ENCODE results near the gene DMTF1.
"Not testable (repeated sequence)": the region's sequence is repeated elsewhere in the genome, so short reads cannot be mapped to it uniquely, and the experiment has no call there.

GRCh38 chr7:87115772-87116171 is 36.5 kb upstream of the DMTF1 start:
- not testable (repeated sequence) for TF ChIP-seq CTCF (IDR thresholded peaks at IDR 0.05); ZFX (IDR thresholded peaks at IDR 0.05; ENCODE audit: borderline replicate concordance)

Data from 22Rv1 (cell line).